GM18868 (cell line): ENCODE measurements around the gene UTS2B.

Source experiments
- ATAC-seq: cut with Tn5 transposase; IDR thresholded peaks from one replicate; pipeline ENCODE4 v1.9.1; 2021; ENCODE audit warnings: mild to moderate bottlenecking, moderate library complexity; ENCODE audit not compliant: unreplicated experiment

UTS2B gene

DNA sequence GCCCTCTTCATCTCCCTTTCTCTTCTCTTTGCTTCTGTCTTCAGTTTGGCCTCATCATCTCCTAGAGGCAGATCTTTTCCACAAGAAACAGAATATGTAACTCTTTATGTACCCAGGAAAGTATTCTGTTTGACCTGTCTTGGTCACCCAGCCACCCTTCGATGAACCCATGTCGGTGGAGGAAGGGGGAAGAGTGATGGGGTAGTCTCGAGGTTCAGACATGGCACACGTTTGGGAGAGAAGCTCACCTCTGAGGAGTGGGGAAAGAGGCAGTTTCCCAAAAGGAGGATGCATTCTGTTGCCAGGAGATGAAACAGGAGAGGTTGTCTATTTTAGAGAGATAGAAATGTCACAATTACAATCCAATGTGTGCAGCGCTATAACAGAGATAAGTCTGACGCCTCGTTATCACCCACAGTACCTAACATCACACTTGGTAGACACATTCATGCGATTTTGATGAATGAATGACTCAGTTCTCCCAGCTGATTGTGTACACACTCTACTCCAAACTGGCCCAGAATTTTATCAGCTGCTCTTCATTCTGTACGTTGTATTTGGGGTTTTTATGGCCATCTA lies 1.9 kb downstream of the UTS2B start:
- no peak for ATAC-seq

DNA sequence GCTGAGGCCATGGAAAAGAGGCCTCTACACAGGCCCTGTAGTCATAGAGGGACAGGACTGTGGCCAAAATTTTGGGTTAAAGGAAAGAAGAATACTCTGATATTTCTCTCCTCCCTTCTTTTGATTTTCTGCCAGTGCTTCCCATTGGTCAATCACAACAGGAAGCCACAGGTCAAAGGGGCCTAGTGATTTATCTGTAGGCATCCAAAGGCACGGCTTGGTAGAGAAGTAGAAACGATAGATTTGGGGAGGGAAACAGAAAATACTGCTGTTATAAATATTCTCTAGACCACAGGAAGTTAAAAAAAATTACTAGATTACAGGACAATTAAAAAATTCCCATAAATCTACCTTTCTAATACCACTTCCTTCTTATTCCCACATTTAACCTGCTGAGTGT lies 2.8 kb downstream of the UTS2B start:
- ATAC-seq: no peak

DNA sequence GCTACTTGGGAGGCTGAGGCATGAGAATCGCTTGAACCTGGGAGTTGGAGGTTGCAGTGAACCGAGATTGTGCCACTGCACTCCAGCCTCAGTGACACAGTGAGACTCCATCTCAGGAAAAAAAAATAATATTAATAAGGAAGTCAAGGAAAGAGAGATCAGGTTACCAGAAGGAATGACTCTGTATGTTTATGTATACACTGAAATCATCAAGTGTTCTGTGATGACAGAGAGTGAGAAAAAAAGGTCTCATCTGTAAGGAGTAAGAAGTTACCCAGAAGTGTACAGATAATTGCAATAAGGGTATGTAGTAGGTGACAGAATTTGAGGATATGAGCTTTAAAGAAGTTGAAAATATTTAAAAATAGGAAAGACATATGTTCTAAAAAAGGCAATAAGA lies 5.4 kb downstream of the UTS2B start:
- ATAC-seq: no peak

GRCh38 chr3:191321019-191321767 lies 9.1 kb downstream of the UTS2B start:
- no peak for ATAC-seq

GRCh38 chr3:191320316-191320715 lies 10.0 kb downstream of the UTS2B start:
- ATAC-seq: no peak

DNA sequence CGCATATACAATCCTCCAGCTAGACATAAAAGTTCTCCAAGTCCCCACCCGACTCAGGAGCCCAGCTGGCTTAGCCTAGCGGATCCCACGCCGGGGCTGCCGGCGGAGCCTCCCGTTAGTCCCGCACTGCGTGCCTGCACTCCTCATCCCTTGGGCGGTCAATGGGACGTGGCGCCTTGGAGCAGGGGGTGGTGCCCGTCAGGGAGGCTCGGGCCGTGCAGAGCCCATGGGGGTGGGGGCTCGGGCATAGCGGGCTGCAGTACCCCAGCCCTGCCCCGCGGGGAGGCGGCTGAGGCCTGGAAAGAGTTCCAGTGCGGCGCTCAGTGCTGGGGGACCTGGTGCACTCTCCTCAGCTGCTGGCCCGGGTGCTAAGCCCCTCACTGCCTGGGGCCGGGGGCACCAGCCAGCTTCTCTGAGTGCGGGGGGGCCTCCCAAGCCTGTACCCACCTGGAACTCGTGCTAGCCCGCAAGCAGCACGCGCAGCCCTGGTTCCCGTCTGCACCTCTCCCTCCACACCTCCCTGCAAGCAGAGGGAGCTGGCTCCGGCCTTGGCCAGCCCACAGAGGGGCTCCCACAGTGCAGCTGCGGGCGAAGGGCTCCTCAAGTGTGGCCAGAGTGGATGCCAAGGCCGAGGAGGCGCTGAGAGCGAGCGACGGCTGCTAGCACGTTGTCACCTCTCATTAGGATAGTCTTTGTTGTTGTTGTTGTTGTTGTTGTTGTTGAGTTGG lies 13.3 kb downstream of the UTS2B start:
- ATAC-seq: no peak

DNA sequence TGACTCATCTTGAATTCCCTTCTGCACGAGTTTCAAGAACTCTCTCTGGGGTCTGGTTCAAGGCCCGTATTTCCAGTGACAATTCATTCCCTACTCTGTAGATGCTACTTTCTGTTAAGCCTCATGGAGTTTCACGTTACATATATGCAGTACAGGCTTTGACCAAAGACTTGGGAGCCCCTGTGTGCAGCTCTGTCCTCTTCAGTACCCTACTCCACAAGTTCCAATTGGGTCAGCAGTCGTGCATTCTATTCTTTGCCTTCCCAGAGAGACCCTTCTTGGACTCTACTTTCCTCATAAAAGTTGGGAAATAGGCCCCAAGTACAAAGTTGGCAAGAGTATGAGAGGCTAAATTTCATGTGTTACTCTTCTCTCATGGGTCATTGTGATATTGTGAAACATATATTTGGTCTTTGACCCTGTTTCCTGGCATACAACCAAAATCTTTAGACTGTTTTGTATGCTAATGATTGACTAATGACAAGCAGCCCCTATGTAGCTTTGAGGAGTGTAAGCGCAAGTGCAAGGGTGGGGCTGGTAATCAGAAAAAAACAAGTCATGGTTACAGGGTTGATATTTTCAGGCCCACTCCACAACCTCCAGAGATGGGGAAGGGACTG lies 16.1 kb downstream of the UTS2B start:
- no peak for ATAC-seq

DNA sequence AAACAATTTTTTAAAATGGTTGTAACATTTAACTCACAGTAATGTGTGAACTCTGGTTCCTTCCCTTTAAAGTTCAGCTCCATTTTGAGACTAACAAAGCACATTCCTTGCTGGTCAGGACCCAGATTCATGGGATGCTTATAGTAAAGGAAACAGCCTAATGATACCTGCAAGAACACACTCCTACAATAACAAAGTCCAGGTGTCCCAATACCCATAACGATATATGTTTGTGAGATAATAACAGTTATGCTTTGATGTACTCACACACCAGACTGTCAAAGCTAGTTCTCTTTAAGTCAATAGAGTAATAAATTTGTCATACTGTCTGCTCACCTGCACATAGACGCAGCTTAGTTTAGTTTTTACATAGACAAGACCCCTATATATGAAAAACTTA lies 17.0 kb downstream of the UTS2B start:
- no peak for ATAC-seq

DNA sequence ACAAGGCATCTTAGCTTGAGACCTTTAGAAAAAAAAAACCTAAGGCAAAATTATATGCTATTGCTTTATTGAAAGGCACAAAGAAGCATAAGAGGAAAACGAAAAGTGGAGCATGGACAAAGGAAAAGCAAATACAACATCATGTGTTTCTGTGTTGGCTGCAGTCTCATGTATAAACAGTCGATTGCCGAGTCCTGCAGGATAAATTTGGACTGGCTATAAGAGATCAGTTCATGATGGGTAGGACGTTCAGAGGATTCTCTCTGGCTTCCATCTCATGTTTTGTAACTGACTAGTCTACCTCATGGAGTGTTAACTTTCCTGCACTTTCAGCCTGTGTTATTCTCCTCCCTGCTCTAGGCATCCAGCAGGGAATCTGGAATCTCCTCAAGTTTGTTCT lies 23.0 kb downstream of the UTS2B start:
- no peak for ATAC-seq

GRCh38 chr3:191306428-191306827 lies 23.9 kb downstream of the UTS2B start:
- ATAC-seq: no peak

- ATAC-seq: no peak
Observed at GRCh38 chr3:191303596-191303995, 26.7 kb downstream of the UTS2B start.

DNA sequence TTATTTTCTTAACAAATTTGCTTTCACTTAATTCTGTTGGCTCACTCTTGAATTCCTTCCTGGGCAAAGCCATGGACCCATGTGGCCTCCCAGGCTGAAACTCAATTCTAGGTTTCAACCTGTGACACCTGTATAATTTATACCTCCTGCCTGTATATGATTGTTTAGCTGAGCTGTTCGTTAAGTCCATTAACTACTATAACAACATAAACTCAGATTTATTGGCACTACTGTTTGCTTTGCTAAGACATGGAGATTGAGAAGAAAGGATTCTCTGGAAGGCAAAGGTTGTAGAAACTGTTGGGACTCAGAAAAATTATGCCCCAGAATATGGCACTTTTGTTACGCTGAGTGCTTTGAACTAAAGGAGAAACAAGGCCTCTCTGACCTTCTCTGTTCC lies 27.9 kb downstream of the UTS2B start:
- no peak for ATAC-seq

GRCh38 chr3:191301782-191302411 lies 28.4 kb downstream of the UTS2B start:
- ATAC-seq: no peak

DNA sequence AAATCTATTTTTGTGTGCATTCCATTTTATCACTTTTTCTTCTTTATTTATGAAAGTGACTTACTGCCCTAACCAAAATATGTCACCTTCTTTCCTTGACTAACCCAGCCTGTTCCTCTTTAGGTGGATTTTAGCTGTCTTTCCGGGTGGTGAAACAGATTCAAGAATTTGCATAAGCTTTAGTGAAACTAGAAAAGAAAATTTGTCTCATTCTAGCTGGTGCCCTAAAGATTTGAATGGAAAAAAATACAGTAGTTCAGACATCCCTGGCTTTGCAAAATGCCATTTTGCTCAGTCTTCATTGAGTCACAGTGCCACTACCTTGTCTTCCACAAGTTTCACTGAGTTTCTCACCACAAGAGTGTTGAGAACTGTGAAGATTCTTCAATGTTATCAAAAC lies 29.3 kb downstream of the UTS2B start:
- ATAC-seq: peak; percentile 60

DNA sequence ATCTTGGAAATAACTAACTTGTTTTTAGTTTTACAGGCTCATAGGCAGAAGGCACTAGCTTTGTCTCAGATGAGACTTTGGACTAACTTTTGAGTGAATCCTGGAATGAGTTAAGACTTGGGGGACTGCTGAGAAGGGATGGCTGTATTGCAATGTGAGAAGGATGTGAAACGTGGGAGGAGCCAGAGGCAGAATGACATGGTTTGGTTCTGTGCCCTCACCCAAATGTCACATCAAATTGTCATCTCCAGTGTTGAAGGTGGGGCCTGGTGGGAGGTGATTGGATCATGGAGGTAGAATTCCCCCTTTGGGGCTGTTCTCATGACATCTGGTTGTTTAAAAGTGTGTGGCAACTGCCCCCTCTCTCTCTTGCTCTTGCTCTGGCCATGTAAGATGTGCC lies 29.9 kb downstream of the UTS2B start:
- peak; percentile 27 for ATAC-seq

GRCh38 chr3:191298846-191299245 lies 31.5 kb downstream of the UTS2B start:
- ATAC-seq: no peak

GRCh38 chr3:191296041-191296541 lies 34.2 kb downstream of the UTS2B start:
- ATAC-seq: peak; percentile 87

DNA sequence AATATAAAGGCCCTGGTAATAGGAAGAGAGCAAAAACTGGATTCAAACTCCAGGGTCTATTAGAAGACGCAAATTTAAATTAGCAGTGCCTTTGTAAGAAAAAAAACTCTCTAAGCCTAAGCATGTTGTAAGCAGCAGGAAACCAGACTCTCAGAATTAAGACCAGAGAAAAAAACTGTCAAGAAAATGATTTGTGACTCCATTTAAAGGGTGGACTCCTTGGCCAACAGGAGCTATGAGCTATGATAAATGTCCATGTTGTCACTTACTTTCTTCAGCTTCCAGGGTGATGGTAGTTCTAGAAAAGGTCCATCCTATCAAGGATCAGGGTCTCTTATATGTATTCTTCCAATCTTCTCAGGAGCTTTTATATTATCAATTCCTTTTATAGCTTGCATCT lies 36.0 kb downstream of the UTS2B start:
- no peak for ATAC-seq

- no peak for ATAC-seq
Observed at GRCh38 chr3:191292243-191293015, 37.9 kb downstream of the UTS2B start.

- ATAC-seq: peak; percentile 87
Observed at GRCh38 chr3:191290311-191291025, 39.9 kb downstream of the UTS2B start.
